GM12892 (cell line): ENCODE results near the gene MLH1.

Experiments
- POLR2A ChIP-seq: IDR thresholded peaks from 2 replicates; pipeline ENCODE4 v1.6.1; 2011; ENCODE audit warnings: low read depth, low read length, control low read depth
- POLR2AphosphoS5 ChIP-seq: IDR thresholded peaks from 2 replicates; pipeline ENCODE4 v1.6.1; 2011; ENCODE audit warnings: low read depth, low read length, control low read depth
- TAF1 ChIP-seq: IDR thresholded peaks from 2 replicates; pipeline ENCODE4 v1.6.1; 2011; ENCODE audit warnings: low read depth, mild to moderate bottlenecking, control low read depth, low read length, borderline replicate concordance

GRCh38 chr3:36954452-36955134, 38.7 kb upstream of the MLH1 start:
- TF ChIP-seq TAF1: no peak
- TF ChIP-seq POLR2A: no peak
- TF ChIP-seq POLR2AphosphoS5: no peak
